HPDE6-E6E7 (cell line): Measurements from ENCODE around the gene SBK1.
"Not testable (repeated sequence)": the region's sequence is repeated elsewhere in the genome, so short reads cannot be mapped to it uniquely, and the experiment has no call there.

Experiments used
- DNase-seq: peaks from one replicate; pipeline ENCODE4 v3.0.0; 2011; ENCODE audit warnings: missing footprints; ENCODE audit errors: extremely low spot score

Gene SBK1

DNA sequence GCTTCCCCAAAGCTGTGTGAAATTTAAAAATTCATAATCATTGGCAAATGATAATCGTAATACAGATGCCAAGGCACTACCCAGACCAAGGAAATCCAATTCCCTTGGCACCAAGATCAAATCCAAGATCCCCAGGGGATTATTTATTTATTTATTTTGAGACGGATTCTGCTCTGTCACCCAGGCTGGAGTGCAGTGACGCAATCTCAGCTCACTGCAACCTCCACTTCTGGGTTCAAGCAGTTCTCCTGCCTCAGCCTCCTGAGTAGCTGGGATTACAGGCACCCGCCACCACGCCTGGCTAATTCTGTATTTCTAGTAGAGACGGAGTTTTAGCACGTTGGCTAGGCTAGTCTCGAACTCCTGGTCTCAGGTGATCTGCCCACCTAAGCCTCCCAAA, 43.4 kb downstream of the SBK1 start:
- DNase-seq, result not testable (repeated sequence)

DNA sequence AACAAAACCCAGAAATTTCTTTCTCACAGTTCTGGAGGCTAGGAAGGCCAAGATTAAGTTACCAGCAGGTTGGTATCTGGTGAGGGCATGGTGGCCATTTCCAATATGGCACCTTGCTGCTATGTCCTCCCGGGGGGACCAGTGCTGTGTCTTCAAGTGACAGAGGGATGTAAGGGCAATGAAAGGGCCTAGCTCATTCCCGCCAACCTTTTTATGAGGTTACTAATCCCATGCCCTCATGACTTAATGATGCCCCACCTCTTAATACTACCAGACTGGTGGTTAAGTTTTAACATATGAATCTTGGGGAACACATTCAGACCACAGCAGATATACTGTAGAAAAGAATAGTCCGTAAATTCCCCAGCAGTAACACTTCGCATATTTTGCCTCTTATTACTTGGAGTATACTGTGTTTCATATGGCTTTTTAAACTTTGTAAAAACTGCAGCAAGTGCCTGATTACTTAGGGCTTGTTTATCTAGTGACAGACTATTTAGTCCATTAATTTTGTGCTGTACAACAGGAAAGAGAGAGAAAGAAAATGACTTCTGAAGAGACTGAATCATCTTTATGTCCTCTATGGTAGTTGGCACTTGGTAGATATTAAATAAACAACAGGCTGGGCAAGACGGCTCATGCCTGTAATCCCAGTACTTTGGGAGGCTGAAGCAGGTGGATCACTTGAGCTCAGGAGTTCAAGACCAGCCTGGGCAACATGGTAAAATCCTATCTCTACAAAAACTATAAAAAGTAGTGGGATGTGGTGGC, 44.8 kb downstream of the SBK1 start:
- DNase-seq, result not testable (repeated sequence)

DNA sequence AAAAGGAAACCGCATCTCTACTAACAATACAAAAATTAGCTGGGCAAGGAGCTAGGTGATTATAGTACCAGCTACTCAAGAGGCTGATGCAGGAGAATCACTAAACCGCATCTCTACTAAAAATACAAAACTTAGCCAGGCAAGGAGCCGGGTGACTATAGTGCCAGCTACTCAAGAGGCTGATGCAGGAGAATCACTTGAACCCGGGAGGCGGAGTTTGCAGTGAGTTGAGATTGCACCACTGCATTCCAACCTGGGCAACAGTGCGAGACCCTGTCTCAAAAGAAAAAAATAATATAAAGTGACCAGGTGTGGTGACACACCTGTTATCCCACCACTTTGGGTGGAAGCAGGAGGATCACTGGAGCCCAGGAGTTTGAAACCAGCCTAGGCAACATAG, 45.9 kb downstream of the SBK1 start:
- DNase-seq, result not testable (repeated sequence)

DNA sequence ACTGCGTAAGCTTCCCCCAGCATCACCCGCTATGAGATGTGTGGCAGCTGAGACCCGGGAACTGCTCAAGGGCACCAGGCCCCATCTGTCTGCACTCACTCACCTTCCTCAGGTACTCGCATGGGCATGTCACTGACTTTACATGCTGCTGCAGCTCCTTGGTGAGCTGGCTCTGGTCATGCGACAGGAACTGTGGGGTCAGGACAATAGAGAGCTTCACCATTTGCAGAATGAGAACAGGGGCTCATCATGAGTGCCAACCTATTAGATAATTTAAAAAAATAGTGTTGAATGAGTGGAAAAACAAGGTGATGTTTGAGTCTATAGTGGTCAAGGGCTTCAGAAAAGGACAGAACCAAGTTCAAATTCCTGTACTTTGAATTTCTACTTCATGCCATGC, 70.3 kb downstream of the SBK1 start:
- not testable (repeated sequence) for DNase-seq

DNA sequence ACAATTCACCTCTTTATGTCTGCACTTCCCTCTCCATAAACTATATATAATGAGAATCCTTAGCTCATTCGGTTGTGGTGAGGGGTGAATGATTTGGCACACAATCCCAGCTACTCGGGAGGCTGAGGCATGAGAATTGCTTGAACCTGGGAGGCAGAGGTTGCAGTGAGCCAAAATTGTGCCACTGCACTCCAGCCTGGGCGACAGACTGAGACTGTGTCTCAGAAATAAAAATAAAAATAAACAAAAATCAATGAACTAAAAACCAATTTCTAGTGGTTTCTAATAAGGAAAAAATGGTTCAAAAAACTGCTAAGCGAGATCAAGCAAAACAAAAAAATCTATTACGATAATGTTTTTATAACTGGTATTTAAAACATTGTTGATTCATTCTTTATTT, 71.1 kb downstream of the SBK1 start, which contains the start of gene NPIPB6:
Gene NPIPB6 (minus strand): TSS at position 101 of the 400 bp plus-strand sequence. CDS start 686 bp downstream, outside the sequence.
- DNase-seq, result not testable (repeated sequence)

DNA sequence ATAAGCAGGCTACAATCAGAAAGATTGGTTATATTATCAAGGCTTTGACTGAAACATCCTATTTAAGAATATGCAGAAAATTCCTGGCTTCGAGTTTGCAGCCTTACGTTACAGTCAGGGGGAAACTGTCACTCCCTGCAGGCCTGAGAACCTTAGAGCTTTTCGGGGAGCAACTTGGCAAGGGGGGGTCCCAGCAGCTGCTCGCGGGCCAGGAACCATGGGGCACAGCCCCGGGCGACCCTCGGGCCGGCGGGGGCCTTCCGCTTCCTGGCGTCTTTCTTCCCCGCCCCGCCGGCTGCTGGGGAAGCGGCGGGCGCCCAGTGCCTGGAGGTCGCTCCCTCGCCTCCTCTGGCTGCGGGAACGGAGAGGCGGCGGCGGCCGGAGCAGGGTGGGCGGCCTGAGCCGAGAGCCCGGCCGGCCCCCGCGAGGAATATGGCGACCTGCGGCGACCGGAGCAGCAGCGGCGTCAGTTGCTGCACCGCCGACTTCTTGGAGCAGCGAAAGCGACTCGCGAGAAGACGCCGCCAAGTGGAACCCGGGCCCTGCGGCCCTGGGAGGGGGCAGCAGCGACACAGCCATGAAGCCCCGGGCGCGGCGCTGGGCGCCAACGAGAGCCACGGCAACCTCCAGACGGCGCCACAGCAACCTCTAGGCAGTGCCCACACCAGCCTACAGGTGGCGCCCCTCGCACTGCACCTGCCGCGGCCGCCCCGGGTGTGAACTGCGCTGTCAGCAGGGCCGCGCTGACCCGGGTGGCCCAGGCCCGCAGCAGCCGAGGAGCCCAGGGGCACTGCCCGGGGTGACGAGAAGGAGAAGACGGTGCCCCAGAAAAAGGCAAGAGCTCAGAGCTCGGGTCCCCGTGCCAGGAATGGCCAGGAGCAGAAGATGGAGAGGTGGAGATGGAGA, 72.2 kb downstream of the SBK1 start:
- DNase-seq, result not testable (repeated sequence)

DNA sequence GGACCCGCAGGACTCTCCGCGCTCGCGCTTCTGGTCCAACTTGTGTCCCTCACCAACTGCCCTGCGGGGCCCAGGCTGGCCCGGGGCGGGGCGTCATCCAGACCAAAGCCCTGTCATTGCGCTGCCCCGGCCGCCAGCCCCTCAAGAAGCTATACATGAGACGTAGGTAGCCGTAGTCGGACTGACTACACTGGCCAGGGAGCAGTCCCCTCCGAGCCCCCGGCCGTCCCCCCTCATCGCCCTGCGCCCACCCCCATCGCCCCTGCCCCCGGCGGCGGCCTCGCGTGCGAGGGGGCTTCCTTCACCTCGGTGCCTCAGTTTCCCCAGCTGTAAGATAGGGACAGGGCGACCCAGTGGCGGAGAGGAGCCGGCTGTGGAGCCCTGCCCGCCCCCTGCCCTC, 75.6 kb downstream of the SBK1 start:
- DNase-seq, result not testable (repeated sequence)
